Ovary (tissue), 3 donors: ENCODE data around the gene FAM222A.

Experiments
- EP300 ChIP-seq: sonication (generic); formaldehyde crosslinking; IDR thresholded peaks from one replicate; pipeline ENCODE4 v1.6.1; 2017; ENCODE audit warnings: antibody characterized with exemption
- POLR2A ChIP-seq: fragments of 450-650 bp; IDR thresholded peaks from one replicate; pipeline ENCODE4 v1.6.1; 2017; ENCODE audit warnings: antibody characterized with exemption, mild to moderate bottlenecking, moderate library complexity
- TF ChIP-seq, protein P1 (sequence below), 3 donors: fragments of 450-650 bp in 2 of 3; fragments of 200-600 bp in 1 of 3; IDR thresholded peaks; one replicate each; pipeline versions ENCODE4 v1.5.1 to v1.8.0; 2016 to 2022; ENCODE audit warnings: antibody characterized with exemption in 3 of 3, mild to moderate bottlenecking in 1 of 3
- donor health status: DM: no; HTN: no; CAD: no.

DNA sequence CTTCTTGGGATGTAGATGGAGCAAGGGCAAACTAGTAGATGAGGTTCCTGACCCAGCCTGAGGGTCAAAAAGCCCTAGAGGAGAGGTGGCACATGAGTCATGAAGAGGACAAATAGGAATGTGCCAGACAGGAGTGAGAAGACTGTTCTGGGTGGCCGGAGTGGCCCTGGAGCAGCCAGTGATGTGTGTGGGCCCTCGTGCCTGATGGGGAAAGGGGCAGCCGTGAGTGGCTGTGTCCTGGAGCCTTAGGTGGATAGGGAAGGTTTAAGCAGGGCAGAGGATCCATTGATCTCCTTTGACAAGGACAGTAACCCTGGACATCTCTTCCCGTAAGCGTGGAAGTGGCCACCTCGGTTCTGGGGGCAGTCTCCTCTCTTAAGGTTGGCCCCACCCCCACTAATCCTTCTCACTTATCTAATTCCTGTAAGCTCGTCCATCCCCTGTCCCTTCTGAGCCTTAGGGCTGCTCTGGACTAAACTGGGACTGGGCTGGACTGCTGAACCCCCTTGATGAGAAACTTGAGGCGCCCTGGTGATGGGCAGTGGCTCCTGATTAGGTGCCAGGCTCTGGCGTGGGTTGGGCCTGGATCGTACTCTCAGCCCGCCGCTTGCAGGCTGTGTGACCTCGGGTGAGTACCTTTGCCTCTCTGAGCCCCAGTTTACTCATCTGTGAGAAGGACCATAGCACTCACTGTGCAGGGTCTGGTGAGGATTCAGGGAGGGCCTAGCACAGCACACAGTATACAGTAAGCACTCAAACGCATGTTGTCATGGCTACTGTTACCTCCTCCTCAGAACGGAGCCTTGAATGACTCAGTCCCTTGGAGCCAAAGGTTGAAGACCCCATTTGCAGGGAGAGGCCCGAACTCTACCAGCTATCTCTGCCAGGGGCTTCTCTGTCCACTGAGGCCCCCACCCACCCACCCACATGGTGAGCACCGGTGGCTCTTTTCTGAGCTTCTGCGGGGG, 4.0 kb downstream of the FAM222A start:
- TF ChIP-seq, protein P1, sequence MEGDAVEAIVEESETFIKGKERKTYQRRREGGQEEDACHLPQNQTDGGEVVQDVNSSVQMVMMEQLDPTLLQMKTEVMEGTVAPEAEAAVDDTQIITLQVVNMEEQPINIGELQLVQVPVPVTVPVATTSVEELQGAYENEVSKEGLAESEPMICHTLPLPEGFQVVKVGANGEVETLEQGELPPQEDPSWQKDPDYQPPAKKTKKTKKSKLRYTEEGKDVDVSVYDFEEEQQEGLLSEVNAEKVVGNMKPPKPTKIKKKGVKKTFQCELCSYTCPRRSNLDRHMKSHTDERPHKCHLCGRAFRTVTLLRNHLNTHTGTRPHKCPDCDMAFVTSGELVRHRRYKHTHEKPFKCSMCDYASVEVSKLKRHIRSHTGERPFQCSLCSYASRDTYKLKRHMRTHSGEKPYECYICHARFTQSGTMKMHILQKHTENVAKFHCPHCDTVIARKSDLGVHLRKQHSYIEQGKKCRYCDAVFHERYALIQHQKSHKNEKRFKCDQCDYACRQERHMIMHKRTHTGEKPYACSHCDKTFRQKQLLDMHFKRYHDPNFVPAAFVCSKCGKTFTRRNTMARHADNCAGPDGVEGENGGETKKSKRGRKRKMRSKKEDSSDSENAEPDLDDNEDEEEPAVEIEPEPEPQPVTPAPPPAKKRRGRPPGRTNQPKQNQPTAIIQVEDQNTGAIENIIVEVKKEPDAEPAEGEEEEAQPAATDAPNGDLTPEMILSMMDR (IDR thresholded peaks at IDR 0.05), result no peak
- TF ChIP-seq POLR2A, result no peak
- TF ChIP-seq EP300, result no peak
